Neural cell (in vitro differentiated cells): Measurements from ENCODE around the gene NFKBIA. TPM values are rescaled to one million over a fixed set of nuclear protein-coding genes. Genes with fewer than 3 reads are reported as not detected.
A peak's percentile ranks its signal among the peaks of the same experiment; 100 is the strongest.

Experiments
- H2AFZ ChIP-seq: fragments of 200-600, 300-800 bp; sonication (generic), shearing (Covaris generic); 2 replicates; pipeline ENCODE4 v1.6.0; 2014; ENCODE audit warnings: low read depth, mild to moderate bottlenecking, antibody characterized with exemption, low read length, moderate library complexity
- H3F3A ChIP-seq: fragments of 200-600 bp; shearing (Covaris generic); 2 replicates; pipeline ENCODE4 v1.6.1; 2016; ENCODE audit warnings: mild to moderate bottlenecking, moderate library complexity, mixed read lengths, antibody characterized with exemption, low read length; ENCODE audit not compliant: insufficient read depth, poor library complexity, severe bottlenecking
- H3K27ac ChIP-seq: fragments of 200-600, 300-800 bp; sonication (generic), shearing (Covaris generic); 2 replicates; pipeline ENCODE4 v1.5.1; 2014; ENCODE audit warnings: mild to moderate bottlenecking, low read length, moderate library complexity
- H3K27me3 ChIP-seq: fragments of 300-800, 200-600 bp; sonication (generic), shearing (Covaris generic); 2 replicates; pipeline ENCODE4 v1.6.0; 2014; ENCODE audit warnings: mild to moderate bottlenecking, low read depth, low read length, moderate library complexity; ENCODE audit not compliant: insufficient read depth
- H3K36me3 ChIP-seq: fragments of 300-800, 200-600 bp; sonication (generic), shearing (Covaris generic); 2 replicates; pipeline ENCODE4 v1.5.1; 2014; ENCODE audit warnings: mild to moderate bottlenecking, antibody characterized with exemption, low read length, moderate library complexity; ENCODE audit not compliant: insufficient read depth
- H3K4me2 ChIP-seq: fragments of 300-800, 200-600 bp; sonication (generic), shearing (Covaris generic); 2 replicates; pipeline ENCODE4 v1.6.0; 2014; ENCODE audit warnings: mild to moderate bottlenecking, low read length
- H3K4me3 ChIP-seq: fragments of 300-800, 200-600 bp; sonication (generic), shearing (Covaris generic); 2 replicates; pipeline ENCODE4 v1.5.1; 2014; ENCODE audit warnings: mild to moderate bottlenecking, low read length, moderate library complexity
- H3K79me2 ChIP-seq: fragments of 200-600 bp; shearing (Covaris generic); replicated peaks from 2 replicates; pipeline ENCODE4 v1.6.0; 2014; ENCODE audit warnings: mild to moderate bottlenecking, low read length, moderate library complexity; ENCODE audit not compliant: insufficient read depth
- H3K9ac ChIP-seq: fragments of 300-800, 200-600 bp; sonication (generic), shearing (Covaris generic); 2 replicates; pipeline ENCODE4 v1.6.1; 2016; ENCODE audit warnings: mild to moderate bottlenecking, low read length, mixed read lengths
- H3K9me2 ChIP-seq: fragments of 200-600 bp; shearing (Covaris generic); 2 replicates; pipeline ENCODE4 v1.6.1; 2016; ENCODE audit warnings: mild to moderate bottlenecking, low read length, mixed read lengths; ENCODE audit not compliant: insufficient read depth
- H3K9me3 ChIP-seq: fragments of 200-600, 300-800 bp; sonication (generic), shearing (Covaris generic); 2 replicates; pipeline ENCODE4 v1.6.1; 2016; ENCODE audit warnings: mild to moderate bottlenecking, mixed run types, low read length, moderate library complexity, mixed read lengths
- H4K20me1 ChIP-seq: fragments of 200-600 bp; shearing (Covaris generic); 2 replicates; pipeline ENCODE4 v1.6.1; 2016; ENCODE audit warnings: mild to moderate bottlenecking, mixed run types; ENCODE audit not compliant: insufficient read depth
- CTCF ChIP-seq: fragments of 450-650 bp; IDR thresholded peaks from 2 replicates; pipeline ENCODE4 v1.5.1; 2014; ENCODE audit warnings: antibody characterized with exemption, mild to moderate bottlenecking, moderate library complexity; ENCODE audit not compliant: poor library complexity, severe bottlenecking
- EP300 ChIP-seq: fragments of 450-650 bp; conservative IDR thresholded peaks from 2 replicates; pipeline ENCODE4 v1.6.1; 2014; ENCODE audit warnings: antibody characterized with exemption, mild to moderate bottlenecking, moderate library complexity; ENCODE audit not compliant: poor library complexity, severe bottlenecking
- EZH2 ChIP-seq: fragments of 200-600, 300-800 bp; shearing (Covaris generic), sonication (generic); IDR thresholded peaks from 2 replicates; pipeline ENCODE4 v1.6.1; 2014; ENCODE audit warnings: antibody characterized with exemption, low read length, borderline replicate concordance, mild to moderate bottlenecking; ENCODE audit not compliant: insufficient read depth, poor library complexity, severe bottlenecking
- MXI1 ChIP-seq: fragments of 450-650 bp; conservative IDR thresholded peaks from 2 replicates; pipeline ENCODE4 v1.6.1; 2014; ENCODE audit warnings: antibody characterized with exemption, mild to moderate bottlenecking; ENCODE audit not compliant: poor library complexity, severe bottlenecking
- POLR2AphosphoS5 ChIP-seq: IDR thresholded peaks from 2 replicates; pipeline ENCODE4 v1.6.1; 2012
- RAD21 ChIP-seq: fragments of 450-650 bp; conservative IDR thresholded peaks from 2 replicates; pipeline ENCODE4 v1.6.1; 2014; ENCODE audit warnings: antibody characterized with exemption, mild to moderate bottlenecking, moderate library complexity
- REST ChIP-seq: IDR thresholded peaks from 2 replicates; pipeline ENCODE4 v1.6.1; 2012; ENCODE audit warnings: borderline replicate concordance
- SMC3 ChIP-seq: fragments of 450-650 bp; conservative IDR thresholded peaks from 2 replicates; pipeline ENCODE4 v1.6.1; 2014; ENCODE audit warnings: antibody characterized with exemption, mild to moderate bottlenecking, moderate library complexity; ENCODE audit not compliant: poor library complexity
- TAF1 ChIP-seq: IDR thresholded peaks from 2 replicates; pipeline ENCODE4 v1.6.1; 2012; ENCODE audit warnings: low read depth
- polyA plus RNA-seq: library from polyadenylated mRNA; depleted of rRNA; stranded (reverse); fragments of >200 nt; gene quantifications from 2 replicates; pipeline ENCODE4 v1.2.3, GENCODE V29; 2014

NFKBIA gene
- polyA plus RNA-seq, 1 donor from 2014 or later: 48.8 TPM

- Histone ChIP-seq H3K36me3 (no peaks in the 10 kb centered on the region), H3K4me2 (no peak overlapping the region), H3K27ac (no peak overlapping the region), H3K9ac (no peak overlapping the region), H3K27me3 (no peaks in the 10 kb centered on the region), H3K4me3 (no peak overlapping the region), H2AFZ (no peak overlapping the region), H3K9me3 (no peaks in the 10 kb centered on the region), H3K9me2 (no peaks in the 10 kb centered on the region), H4K20me1 (no peaks in the 10 kb centered on the region), H3F3A (no peaks in the 10 kb centered on the region), H3K79me2 (peaks cover 11% of the 10 kb centered on the region)
- no peak for TF ChIP-seq CTCF
- TF ChIP-seq EP300: no peak
- TF ChIP-seq SMC3: no peak
- no peak for TF ChIP-seq POLR2AphosphoS5
- TF ChIP-seq TAF1: no peak
- TF ChIP-seq REST: no peak
- TF ChIP-seq MXI1: no peak
- no peak for TF ChIP-seq EZH2
- TF ChIP-seq RAD21: no peak
Measured at GRCh38 chr14:35406090-35406489, 1.5 kb upstream of the NFKBIA start.

- TF ChIP-seq POLR2AphosphoS5: no peak
- no peak for TF ChIP-seq SMC3
- TF ChIP-seq MXI1: no peak
- no peak for TF ChIP-seq EZH2
- TF ChIP-seq REST: no peak
- TF ChIP-seq EP300: no peak
- no peak for TF ChIP-seq RAD21
- no peak for TF ChIP-seq CTCF
- no peak for TF ChIP-seq TAF1
- H4K20me1 ChIP-seq: no peaks in the 10 kb centered on the region
- H3K27me3 ChIP-seq: no peaks in the 10 kb centered on the region
Measured at GRCh38 chr14:35405304-35405996, 901 bp upstream of the NFKBIA start.

More at GRCh38 chr14:35405304-35405996, 901 bp upstream of the NFKBIA start:
- Histone ChIP-seq H3K27ac (peak overlapping the region; percentile 89), H2AFZ (peak overlapping the region; percentile 66), H3F3A (no peaks in the 10 kb centered on the region), H3K9me2 (no peaks in the 10 kb centered on the region), H3K9ac (peak overlapping the region; percentile 96), H3K4me2 (peak overlapping the region; percentile 59), H3K9me3 (no peaks in the 10 kb centered on the region), H3K4me3 (peak overlapping the region; percentile 86), H3K79me2 (peaks cover 11% of the 10 kb centered on the region), H3K36me3 (no peaks in the 10 kb centered on the region)
